GM19463 (cell line): ENCODE data around the gene DNMT3B.
"Not testable (repeated sequence)": the region's sequence is repeated elsewhere in the genome, so short reads cannot be mapped to it uniquely, and the experiment has no call there.

ENCODE experiments used
- ATAC-seq: cut with Tn5 transposase; IDR thresholded peaks from one replicate; pipeline ENCODE4 v1.9.1; 2021; ENCODE audit warnings: mild to moderate bottlenecking, moderate library complexity; ENCODE audit not compliant: unreplicated experiment

Gene DNMT3B

GRCh38 chr20:32789896-32790750 lies 27.9 kb downstream of the DNMT3B start:
- ATAC-seq: peak; percentile 41

GRCh38 chr20:32790751-32791057 lies 28.5 kb downstream of the DNMT3B start:
- no peak for ATAC-seq

GRCh38 chr20:32792316-32792715 lies 30.1 kb downstream of the DNMT3B start:
- ATAC-seq: peak; percentile 88

- no peak for ATAC-seq
Measured at GRCh38 chr20:32792731-32793458, 30.7 kb downstream of the DNMT3B start.

GRCh38 chr20:32796383-32796948 lies 34.3 kb downstream of the DNMT3B start:
- no peak for ATAC-seq

GRCh38 chr20:32796981-32797451 lies 34.8 kb downstream of the DNMT3B start:
- ATAC-seq: no peak

GRCh38 chr20:32797571-32797970 lies 35.4 kb downstream of the DNMT3B start:
- not testable (repeated sequence) for ATAC-seq

GRCh38 chr20:32798046-32798981 lies 36.1 kb downstream of the DNMT3B start:
- ATAC-seq: no peak

GRCh38 chr20:32803092-32803491 lies 40.9 kb downstream of the DNMT3B start:
- ATAC-seq: no peak

- ATAC-seq: no peak
Measured at GRCh38 chr20:32804022-32804715, 42.0 kb downstream of the DNMT3B start.

GRCh38 chr20:32804817-32805216 lies 42.6 kb downstream of the DNMT3B start:
- ATAC-seq: no peak

- ATAC-seq: no peak
Measured at GRCh38 chr20:32805721-32806120, 43.5 kb downstream of the DNMT3B start.

GRCh38 chr20:32806356-32806755 lies 44.2 kb downstream of the DNMT3B start:
- no peak for ATAC-seq

GRCh38 chr20:32807706-32808105 lies 45.5 kb downstream of the DNMT3B start:
- no peak for ATAC-seq

GRCh38 chr20:32808438-32808837 lies 46.3 kb downstream of the DNMT3B start:
- no peak for ATAC-seq

GRCh38 chr20:32809907-32810306 lies 47.7 kb downstream of the DNMT3B start:
- no peak for ATAC-seq

GRCh38 chr20:32810941-32811340 lies 48.8 kb downstream of the DNMT3B start:
- ATAC-seq: no peak

GRCh38 chr20:32811886-32812285 lies 49.7 kb downstream of the DNMT3B start:
- no peak for ATAC-seq

- peak; percentile 61 for ATAC-seq
Measured at GRCh38 chr20:32819992-32820697, 58.0 kb downstream of the DNMT3B start.
